Neural progenitor cell (in vitro differentiated cells): Measurements from ENCODE around the gene EYS.

Experiments used
- EZH2 ChIP-seq: fragments of 200-600 bp; sonication (generic); IDR thresholded peaks from 2 replicates; pipeline ENCODE4 v1.6.1; 2017; ENCODE audit warnings: antibody characterized with exemption, mild to moderate bottlenecking, moderate library complexity
- TF ChIP-seq, protein P1 (sequence below): fragments of 200-600 bp; sonication (generic); IDR thresholded peaks from 2 replicates; pipeline ENCODE4 v1.5.1; 2017; ENCODE audit warnings: antibody characterized with exemption, mild to moderate bottlenecking

- TF ChIP-seq, protein P1, sequence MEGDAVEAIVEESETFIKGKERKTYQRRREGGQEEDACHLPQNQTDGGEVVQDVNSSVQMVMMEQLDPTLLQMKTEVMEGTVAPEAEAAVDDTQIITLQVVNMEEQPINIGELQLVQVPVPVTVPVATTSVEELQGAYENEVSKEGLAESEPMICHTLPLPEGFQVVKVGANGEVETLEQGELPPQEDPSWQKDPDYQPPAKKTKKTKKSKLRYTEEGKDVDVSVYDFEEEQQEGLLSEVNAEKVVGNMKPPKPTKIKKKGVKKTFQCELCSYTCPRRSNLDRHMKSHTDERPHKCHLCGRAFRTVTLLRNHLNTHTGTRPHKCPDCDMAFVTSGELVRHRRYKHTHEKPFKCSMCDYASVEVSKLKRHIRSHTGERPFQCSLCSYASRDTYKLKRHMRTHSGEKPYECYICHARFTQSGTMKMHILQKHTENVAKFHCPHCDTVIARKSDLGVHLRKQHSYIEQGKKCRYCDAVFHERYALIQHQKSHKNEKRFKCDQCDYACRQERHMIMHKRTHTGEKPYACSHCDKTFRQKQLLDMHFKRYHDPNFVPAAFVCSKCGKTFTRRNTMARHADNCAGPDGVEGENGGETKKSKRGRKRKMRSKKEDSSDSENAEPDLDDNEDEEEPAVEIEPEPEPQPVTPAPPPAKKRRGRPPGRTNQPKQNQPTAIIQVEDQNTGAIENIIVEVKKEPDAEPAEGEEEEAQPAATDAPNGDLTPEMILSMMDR, result no peak
- no peak for TF ChIP-seq EZH2
These were observed 1770.6 kb downstream of the EYS start for GRCh38 chr6:63936399-63936798.
